ENCODE measurements around the gene RPL3.

GRCh38 chr22:39318507-39319283 is 728 bp downstream of the RPL3 start:
- TF ChIP-seq, protein P1, sequence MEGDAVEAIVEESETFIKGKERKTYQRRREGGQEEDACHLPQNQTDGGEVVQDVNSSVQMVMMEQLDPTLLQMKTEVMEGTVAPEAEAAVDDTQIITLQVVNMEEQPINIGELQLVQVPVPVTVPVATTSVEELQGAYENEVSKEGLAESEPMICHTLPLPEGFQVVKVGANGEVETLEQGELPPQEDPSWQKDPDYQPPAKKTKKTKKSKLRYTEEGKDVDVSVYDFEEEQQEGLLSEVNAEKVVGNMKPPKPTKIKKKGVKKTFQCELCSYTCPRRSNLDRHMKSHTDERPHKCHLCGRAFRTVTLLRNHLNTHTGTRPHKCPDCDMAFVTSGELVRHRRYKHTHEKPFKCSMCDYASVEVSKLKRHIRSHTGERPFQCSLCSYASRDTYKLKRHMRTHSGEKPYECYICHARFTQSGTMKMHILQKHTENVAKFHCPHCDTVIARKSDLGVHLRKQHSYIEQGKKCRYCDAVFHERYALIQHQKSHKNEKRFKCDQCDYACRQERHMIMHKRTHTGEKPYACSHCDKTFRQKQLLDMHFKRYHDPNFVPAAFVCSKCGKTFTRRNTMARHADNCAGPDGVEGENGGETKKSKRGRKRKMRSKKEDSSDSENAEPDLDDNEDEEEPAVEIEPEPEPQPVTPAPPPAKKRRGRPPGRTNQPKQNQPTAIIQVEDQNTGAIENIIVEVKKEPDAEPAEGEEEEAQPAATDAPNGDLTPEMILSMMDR (IDR thresholded peaks at IDR 0.05; ENCODE audit: poor library complexity, severe bottlenecking): no peak
- TF ChIP-seq EZH2 (IDR thresholded peaks at IDR 0.05; ENCODE audit: borderline replicate concordance, insufficient read depth, low read length, poor library complexity, severe bottlenecking): no peak
- TF ChIP-seq, protein P2, sequence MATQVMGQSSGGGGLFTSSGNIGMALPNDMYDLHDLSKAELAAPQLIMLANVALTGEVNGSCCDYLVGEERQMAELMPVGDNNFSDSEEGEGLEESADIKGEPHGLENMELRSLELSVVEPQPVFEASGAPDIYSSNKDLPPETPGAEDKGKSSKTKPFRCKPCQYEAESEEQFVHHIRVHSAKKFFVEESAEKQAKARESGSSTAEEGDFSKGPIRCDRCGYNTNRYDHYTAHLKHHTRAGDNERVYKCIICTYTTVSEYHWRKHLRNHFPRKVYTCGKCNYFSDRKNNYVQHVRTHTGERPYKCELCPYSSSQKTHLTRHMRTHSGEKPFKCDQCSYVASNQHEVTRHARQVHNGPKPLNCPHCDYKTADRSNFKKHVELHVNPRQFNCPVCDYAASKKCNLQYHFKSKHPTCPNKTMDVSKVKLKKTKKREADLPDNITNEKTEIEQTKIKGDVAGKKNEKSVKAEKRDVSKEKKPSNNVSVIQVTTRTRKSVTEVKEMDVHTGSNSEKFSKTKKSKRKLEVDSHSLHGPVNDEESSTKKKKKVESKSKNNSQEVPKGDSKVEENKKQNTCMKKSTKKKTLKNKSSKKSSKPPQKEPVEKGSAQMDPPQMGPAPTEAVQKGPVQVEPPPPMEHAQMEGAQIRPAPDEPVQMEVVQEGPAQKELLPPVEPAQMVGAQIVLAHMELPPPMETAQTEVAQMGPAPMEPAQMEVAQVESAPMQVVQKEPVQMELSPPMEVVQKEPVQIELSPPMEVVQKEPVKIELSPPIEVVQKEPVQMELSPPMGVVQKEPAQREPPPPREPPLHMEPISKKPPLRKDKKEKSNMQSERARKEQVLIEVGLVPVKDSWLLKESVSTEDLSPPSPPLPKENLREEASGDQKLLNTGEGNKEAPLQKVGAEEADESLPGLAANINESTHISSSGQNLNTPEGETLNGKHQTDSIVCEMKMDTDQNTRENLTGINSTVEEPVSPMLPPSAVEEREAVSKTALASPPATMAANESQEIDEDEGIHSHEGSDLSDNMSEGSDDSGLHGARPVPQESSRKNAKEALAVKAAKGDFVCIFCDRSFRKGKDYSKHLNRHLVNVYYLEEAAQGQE (IDR thresholded peaks at IDR 0.05; ENCODE audit: borderline replicate concordance): no peak
- TF ChIP-seq TAF1 (IDR thresholded peaks at IDR 0.05; ENCODE audit: low read depth): no peak
